ENCODE measurements around the gene TSGA10IP. TPM values are rescaled to one million over a fixed set of nuclear protein-coding genes. Genes with fewer than 3 reads are reported as not detected.

The TSGA10IP gene
- polyA plus RNA-seq, 1 experiment, result not detected

- DNase-seq (ENCODE audit: low read depth), result peak; percentile 67
- no peaks in the 10 kb centered on the region for H3K27me3 ChIP-seq (ENCODE audit: control insufficient read depth, insufficient read depth, low read length)
- CTCF ChIA-PET, result interaction anchor here (1.0 to 3.7 kb wide), 7 partner anchors 10 to 78 kb away, joined by 3 to 57 read pairs (median 8); partner anchors contain the start of genes CCDC85B, FIBP and FOSL1
- TF ChIP-seq CTCF (IDR thresholded peaks at IDR 0.05; ENCODE audit: insufficient read depth, low read depth, low read length), result peak; percentile 37
- peaks cover 2% of the 10 kb centered on the region for H3K36me3 ChIP-seq (ENCODE audit: control insufficient read depth, insufficient read depth, low read length)
- no peak overlapping the region for H3K4me3 ChIP-seq (ENCODE audit: low read depth, low read length)
- POLR2A ChIA-PET, result interaction anchor here (0.6 kb wide), 3 partner anchors 11 to 354 kb away, joined by 3 to 6 read pairs (median 3); no protein-coding TSS in a partner anchor
Measured at GRCh38 chr11:65911682-65912568, 33.4 kb upstream of the TSGA10IP start.

- Histone ChIP-seq H3K27me3 (ENCODE audit: control insufficient read depth, insufficient read depth, low read length) (no peaks in the 10 kb centered on the region), H3K4me3 (ENCODE audit: low read depth, low read length) (no peak overlapping the region), H3K36me3 (ENCODE audit: control insufficient read depth, insufficient read depth, low read length) (peaks cover 5% of the 10 kb centered on the region)
- DNase-seq (ENCODE audit: low read depth), result no peak
- TF ChIP-seq CTCF (IDR thresholded peaks at IDR 0.05; ENCODE audit: insufficient read depth, low read depth, low read length), result no peak
- CTCF ChIA-PET, result interaction anchor here (1.4 to 3.7 kb wide), 4 partner anchors 12 to 29 kb away, joined by 4 to 57 read pairs (median 16); partner anchors contain the start of genes CCDC85B, FIBP and FOSL1
- POLR2A ChIA-PET, result no interaction called here
Measured at GRCh38 chr11:65912845-65913244, 32.4 kb upstream of the TSGA10IP start.

- POLR2A ChIA-PET, result interaction anchor here (0.6 to 1.6 kb wide), 6 partner anchors 12 to 56 kb away, joined by 3 to 6 read pairs (median 4); partner anchors contain the start of genes CCDC85B and FOSL1
Measured at GRCh38 chr11:65915101-65915820, 30.0 kb upstream of the TSGA10IP start.

GRCh38 chr11:65915821-65916251 is 29.4 kb upstream of the TSGA10IP start:
- no peak overlapping the region for H3K4me3 ChIP-seq (ENCODE audit: low read depth, low read length)
- CTCF ChIA-PET, result interaction anchor here (1.2 to 4.8 kb wide), 4 partner anchors 13 to 56 kb away, joined by 3 to 60 read pairs (median 12); partner anchors contain the start of genes CCDC85B, FIBP and MUS81
- peak; percentile 89 for DNase-seq (ENCODE audit: low read depth)
- no peaks in the 10 kb centered on the region for H3K27me3 ChIP-seq (ENCODE audit: control insufficient read depth, insufficient read depth, low read length)
- TF ChIP-seq CTCF (IDR thresholded peaks at IDR 0.05; ENCODE audit: insufficient read depth, low read depth, low read length), result no peak
- H3K36me3 ChIP-seq (ENCODE audit: control insufficient read depth, insufficient read depth, low read length), result peaks cover 5% of the 10 kb centered on the region
- POLR2A ChIA-PET, result interaction anchor here (0.6 to 1.6 kb wide), 6 partner anchors 13 to 56 kb away, joined by 3 to 6 read pairs (median 4); partner anchors contain the start of genes CCDC85B and FOSL1

More at GRCh38 chr11:65915101-65915820, 30.0 kb upstream of the TSGA10IP start:
- DNase-seq (ENCODE audit: low read depth), result no peak
- Histone ChIP-seq H3K36me3 (ENCODE audit: control insufficient read depth, insufficient read depth, low read length) (peaks cover 5% of the 10 kb centered on the region), H3K4me3 (ENCODE audit: low read depth, low read length) (no peak overlapping the region), H3K27me3 (ENCODE audit: control insufficient read depth, insufficient read depth, low read length) (no peaks in the 10 kb centered on the region)
- CTCF ChIA-PET, result interaction anchor here (0.8 to 4.8 kb wide), 6 partner anchors 12 to 55 kb away, joined by 3 to 60 read pairs (median 6); partner anchors contain the start of genes CCDC85B, FIBP and MUS81
- TF ChIP-seq CTCF (IDR thresholded peaks at IDR 0.05; ENCODE audit: insufficient read depth, low read depth, low read length), result no peak
